ENCODE results near the gene MTF2.

- no peak for TF ChIP-seq POLR2A (IDR thresholded peaks at IDR 0.05)
- TF ChIP-seq, protein P1, sequence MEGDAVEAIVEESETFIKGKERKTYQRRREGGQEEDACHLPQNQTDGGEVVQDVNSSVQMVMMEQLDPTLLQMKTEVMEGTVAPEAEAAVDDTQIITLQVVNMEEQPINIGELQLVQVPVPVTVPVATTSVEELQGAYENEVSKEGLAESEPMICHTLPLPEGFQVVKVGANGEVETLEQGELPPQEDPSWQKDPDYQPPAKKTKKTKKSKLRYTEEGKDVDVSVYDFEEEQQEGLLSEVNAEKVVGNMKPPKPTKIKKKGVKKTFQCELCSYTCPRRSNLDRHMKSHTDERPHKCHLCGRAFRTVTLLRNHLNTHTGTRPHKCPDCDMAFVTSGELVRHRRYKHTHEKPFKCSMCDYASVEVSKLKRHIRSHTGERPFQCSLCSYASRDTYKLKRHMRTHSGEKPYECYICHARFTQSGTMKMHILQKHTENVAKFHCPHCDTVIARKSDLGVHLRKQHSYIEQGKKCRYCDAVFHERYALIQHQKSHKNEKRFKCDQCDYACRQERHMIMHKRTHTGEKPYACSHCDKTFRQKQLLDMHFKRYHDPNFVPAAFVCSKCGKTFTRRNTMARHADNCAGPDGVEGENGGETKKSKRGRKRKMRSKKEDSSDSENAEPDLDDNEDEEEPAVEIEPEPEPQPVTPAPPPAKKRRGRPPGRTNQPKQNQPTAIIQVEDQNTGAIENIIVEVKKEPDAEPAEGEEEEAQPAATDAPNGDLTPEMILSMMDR (IDR thresholded peaks at IDR 0.05) = no peak
Measured at GRCh38 chr1:93034397-93034796, 44.7 kb upstream of the MTF2 start.

Measured in uterus (tissue), 2 donors.